Measurements from ENCODE around the gene ITGA1.

ITGA1 gene

GRCh38 chr5:52834320-52834719, 46.6 kb downstream of the ITGA1 start:
- H3K9me2 ChIP-seq (replicated peaks; ENCODE audit: insufficient read depth, low read length) = no peaks in the 10 kb centered on the region
- H3K4me3 ChIP-seq (ENCODE audit: low read length) = no peak overlapping the region
- no peaks in the 10 kb centered on the region for H4K20me1 ChIP-seq (ENCODE audit: insufficient read depth, low read length)
- H3K4me1 ChIP-seq (ENCODE audit: low read length) = no peaks in the 10 kb centered on the region
- H3K36me3 ChIP-seq (replicated peaks; ENCODE audit: insufficient read depth, low read length) = no peaks in the 10 kb centered on the region
- H3F3A ChIP-seq (ENCODE audit: insufficient read depth, low read length) = no peaks in the 10 kb centered on the region
- H3K79me2 ChIP-seq (ENCODE audit: low read length) = no peaks in the 10 kb centered on the region
- H3K4me2 ChIP-seq (ENCODE audit: low read depth, low read length) = no peak overlapping the region
- H2AFZ ChIP-seq (ENCODE audit: low read length) = no peak overlapping the region
- no peaks in the 10 kb centered on the region for H3K27me3 ChIP-seq (replicated peaks; ENCODE audit: insufficient read depth, low read length)
- H3K9ac ChIP-seq (ENCODE audit: low read length) = no peak overlapping the region
- no peaks in the 10 kb centered on the region for H3K9me3 ChIP-seq (replicated peaks; ENCODE audit: insufficient read depth, low read length)
- TF ChIP-seq EZH2 (optimal IDR thresholded peaks at IDR 0.05; ENCODE audit: low read depth, low read length) (no peak), CTCF (IDR thresholded peaks at IDR 0.05; ENCODE audit: low read length) (no peak), EZH2phosphoT487 (IDR thresholded peaks at IDR 0.05; ENCODE audit: low read length) (no peak)
- DNase-seq = no peak
- no peak overlapping the region for H3K27ac ChIP-seq (ENCODE audit: low read length)

- H3K4me1 ChIP-seq (ENCODE audit: low read length) = no peaks in the 10 kb centered on the region
- no peak for TF ChIP-seq EZH2 (optimal IDR thresholded peaks at IDR 0.05; ENCODE audit: low read depth, low read length)
- no peak for TF ChIP-seq CTCF (IDR thresholded peaks at IDR 0.05; ENCODE audit: low read length)
- no peak for TF ChIP-seq EZH2phosphoT487 (IDR thresholded peaks at IDR 0.05; ENCODE audit: low read length)
- no peaks in the 10 kb centered on the region for H3K9me3 ChIP-seq (replicated peaks; ENCODE audit: insufficient read depth, low read length)
- no peaks in the 10 kb centered on the region for H3K79me2 ChIP-seq (ENCODE audit: low read length)
- H4K20me1 ChIP-seq (ENCODE audit: insufficient read depth, low read length) = no peaks in the 10 kb centered on the region
- no peak overlapping the region for H3K4me2 ChIP-seq (ENCODE audit: low read depth, low read length)
- no peak overlapping the region for H3K27ac ChIP-seq (ENCODE audit: low read length)
- H3K9ac ChIP-seq (ENCODE audit: low read length) = no peak overlapping the region
- H3K27me3 ChIP-seq (replicated peaks; ENCODE audit: insufficient read depth, low read length) = no peaks in the 10 kb centered on the region
- DNase-seq = no peak
- no peaks in the 10 kb centered on the region for H3K9me2 ChIP-seq (replicated peaks; ENCODE audit: insufficient read depth, low read length)
- no peak overlapping the region for H2AFZ ChIP-seq (ENCODE audit: low read length)
- no peaks in the 10 kb centered on the region for H3F3A ChIP-seq (ENCODE audit: insufficient read depth, low read length)
- H3K4me3 ChIP-seq (ENCODE audit: low read length) = no peak overlapping the region
- H3K36me3 ChIP-seq (replicated peaks; ENCODE audit: insufficient read depth, low read length) = no peaks in the 10 kb centered on the region
These were observed 49.4 kb downstream of the ITGA1 start for GRCh38 chr5:52837068-52837467.

GRCh38 chr5:52837591-52838001, 49.9 kb downstream of the ITGA1 start:
- Histone ChIP-seq H4K20me1 (ENCODE audit: insufficient read depth, low read length) (no peaks in the 10 kb centered on the region), H2AFZ (ENCODE audit: low read length) (no peak overlapping the region), H3K36me3 (replicated peaks; ENCODE audit: insufficient read depth, low read length) (no peaks in the 10 kb centered on the region), H3F3A (ENCODE audit: insufficient read depth, low read length) (no peaks in the 10 kb centered on the region), H3K9me3 (replicated peaks; ENCODE audit: insufficient read depth, low read length) (no peaks in the 10 kb centered on the region), H3K4me2 (ENCODE audit: low read depth, low read length) (no peak overlapping the region), H3K27ac (ENCODE audit: low read length) (no peak overlapping the region), H3K79me2 (ENCODE audit: low read length) (no peaks in the 10 kb centered on the region), H3K4me3 (ENCODE audit: low read length) (no peak overlapping the region), H3K9me2 (replicated peaks; ENCODE audit: insufficient read depth, low read length) (no peaks in the 10 kb centered on the region), H3K27me3 (replicated peaks; ENCODE audit: insufficient read depth, low read length) (no peaks in the 10 kb centered on the region), H3K9ac (ENCODE audit: low read length) (no peak overlapping the region), H3K4me1 (ENCODE audit: low read length) (no peaks in the 10 kb centered on the region)
- TF ChIP-seq EZH2 (optimal IDR thresholded peaks at IDR 0.05; ENCODE audit: low read depth, low read length) (no peak), EZH2phosphoT487 (IDR thresholded peaks at IDR 0.05; ENCODE audit: low read length) (no peak), CTCF (IDR thresholded peaks at IDR 0.05; ENCODE audit: low read length) (no peak)
- no peak for DNase-seq
